Upper lobe of right lung (tissue), 1 donor: ENCODE measurements around the gene DBF4B. TPM values are rescaled to one million over a fixed set of nuclear protein-coding genes. Genes with fewer than 3 reads are reported as not detected.

Source experiments
- ATAC-seq: fragments of 200-7000 bp; cut with Tn5 transposase; one replicate; pipeline ENCODE4 v1.9.1; 2020; ENCODE audit warnings: mild to moderate bottlenecking, moderate library complexity
- DNase-seq: peaks from one replicate; pipeline ENCODE4 v3.0.0-alpha.2; 2020
- H3K27ac ChIP-seq: fragments of 200-600 bp; one replicate; pipeline ENCODE4 v1.8.0; 2022
- H3K27me3 ChIP-seq: fragments of 200-600 bp; one replicate; pipeline ENCODE4 v1.8.0; 2022; ENCODE audit warnings: mild to moderate bottlenecking
- H3K36me3 ChIP-seq: fragments of 200-600 bp; one replicate; pipeline ENCODE4 v1.8.0; 2022
- H3K4me1 ChIP-seq: fragments of 200-600 bp; one replicate; pipeline ENCODE4 v1.8.0; 2022
- H3K4me3 ChIP-seq: fragments of 200-600 bp; one replicate; pipeline ENCODE4 v1.8.0; 2022; ENCODE audit warnings: mild to moderate bottlenecking
- H3K9me3 ChIP-seq: fragments of 200-600 bp; one replicate; pipeline ENCODE4 v1.8.0; 2022
- intact Hi-C: fragments of 100-400 bp; cut with DNase I; formaldehyde crosslinking; loops from one replicate; pipeline ENCODE4 v1.11.0; 2022
- total RNA-seq: library from RNA; stranded (reverse); fragmentation: NEBNext Ultra II Directional; extraction: Animal tissue kit (Norgen Biotek cat#: 25700); gene quantifications from one replicate; pipeline ENCODE4 v1.2.1, GENCODE V29; 2021
- TF ChIP-seq, protein P1 (sequence below): fragments of 200-600 bp; IDR thresholded peaks from one replicate; pipeline ENCODE4 v1.8.0; 2022; ENCODE audit warnings: antibody characterized with exemption
- donor health status: DM: no; HTN: yes; CAD: no; lungs with severe emphysema.

DBF4B gene
- total RNA-seq, 1 donor from 2014 or later, result 4.5 TPM

DNA sequence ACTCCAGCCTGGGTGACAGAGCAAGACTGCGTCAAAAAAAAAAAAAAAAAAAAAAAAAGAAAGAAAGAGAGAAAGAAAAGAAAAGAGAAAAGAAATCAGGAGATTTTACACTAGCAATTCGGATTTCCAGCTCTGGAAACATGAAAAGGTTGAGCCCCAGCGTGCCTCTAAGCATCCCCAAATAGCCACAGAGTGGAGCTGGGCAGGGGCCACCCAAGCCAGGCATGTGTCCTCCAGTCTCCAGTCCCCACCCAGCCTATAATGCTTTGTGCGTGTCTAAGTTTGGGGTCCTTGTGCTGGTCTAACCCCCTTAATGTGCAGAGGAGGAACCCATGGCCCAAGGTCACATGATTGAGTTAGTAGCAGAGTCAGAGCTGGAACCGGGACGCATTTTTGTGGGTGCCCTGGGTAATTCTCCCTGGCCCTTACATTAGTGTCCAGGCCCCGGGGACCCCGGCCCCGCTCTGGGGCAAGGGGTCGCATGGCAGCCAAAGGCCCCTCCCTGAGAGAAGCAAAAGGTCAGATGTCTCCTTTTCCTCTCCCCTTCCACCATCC, 70.3 kb downstream of the DBF4B start:
- ATAC-seq (no peak), DNase-seq (no peak)
- Histone ChIP-seq H3K4me3 (peak overlapping the region; percentile 35), H3K4me1 (peaks cover 19% of the 10 kb centered on the region), H3K27ac (no peak overlapping the region), H3K27me3 (peaks cover 5% of the 10 kb centered on the region), H3K36me3 (no peaks in the 10 kb centered on the region), H3K9me3 (no peaks in the 10 kb centered on the region)
- TF ChIP-seq, protein P1, sequence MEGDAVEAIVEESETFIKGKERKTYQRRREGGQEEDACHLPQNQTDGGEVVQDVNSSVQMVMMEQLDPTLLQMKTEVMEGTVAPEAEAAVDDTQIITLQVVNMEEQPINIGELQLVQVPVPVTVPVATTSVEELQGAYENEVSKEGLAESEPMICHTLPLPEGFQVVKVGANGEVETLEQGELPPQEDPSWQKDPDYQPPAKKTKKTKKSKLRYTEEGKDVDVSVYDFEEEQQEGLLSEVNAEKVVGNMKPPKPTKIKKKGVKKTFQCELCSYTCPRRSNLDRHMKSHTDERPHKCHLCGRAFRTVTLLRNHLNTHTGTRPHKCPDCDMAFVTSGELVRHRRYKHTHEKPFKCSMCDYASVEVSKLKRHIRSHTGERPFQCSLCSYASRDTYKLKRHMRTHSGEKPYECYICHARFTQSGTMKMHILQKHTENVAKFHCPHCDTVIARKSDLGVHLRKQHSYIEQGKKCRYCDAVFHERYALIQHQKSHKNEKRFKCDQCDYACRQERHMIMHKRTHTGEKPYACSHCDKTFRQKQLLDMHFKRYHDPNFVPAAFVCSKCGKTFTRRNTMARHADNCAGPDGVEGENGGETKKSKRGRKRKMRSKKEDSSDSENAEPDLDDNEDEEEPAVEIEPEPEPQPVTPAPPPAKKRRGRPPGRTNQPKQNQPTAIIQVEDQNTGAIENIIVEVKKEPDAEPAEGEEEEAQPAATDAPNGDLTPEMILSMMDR, result no peak
- intact Hi-C loops, result loop anchor here (5.0 kb wide), 1 partner anchor 89 kb away; no protein-coding TSS in a partner anchor

DNA sequence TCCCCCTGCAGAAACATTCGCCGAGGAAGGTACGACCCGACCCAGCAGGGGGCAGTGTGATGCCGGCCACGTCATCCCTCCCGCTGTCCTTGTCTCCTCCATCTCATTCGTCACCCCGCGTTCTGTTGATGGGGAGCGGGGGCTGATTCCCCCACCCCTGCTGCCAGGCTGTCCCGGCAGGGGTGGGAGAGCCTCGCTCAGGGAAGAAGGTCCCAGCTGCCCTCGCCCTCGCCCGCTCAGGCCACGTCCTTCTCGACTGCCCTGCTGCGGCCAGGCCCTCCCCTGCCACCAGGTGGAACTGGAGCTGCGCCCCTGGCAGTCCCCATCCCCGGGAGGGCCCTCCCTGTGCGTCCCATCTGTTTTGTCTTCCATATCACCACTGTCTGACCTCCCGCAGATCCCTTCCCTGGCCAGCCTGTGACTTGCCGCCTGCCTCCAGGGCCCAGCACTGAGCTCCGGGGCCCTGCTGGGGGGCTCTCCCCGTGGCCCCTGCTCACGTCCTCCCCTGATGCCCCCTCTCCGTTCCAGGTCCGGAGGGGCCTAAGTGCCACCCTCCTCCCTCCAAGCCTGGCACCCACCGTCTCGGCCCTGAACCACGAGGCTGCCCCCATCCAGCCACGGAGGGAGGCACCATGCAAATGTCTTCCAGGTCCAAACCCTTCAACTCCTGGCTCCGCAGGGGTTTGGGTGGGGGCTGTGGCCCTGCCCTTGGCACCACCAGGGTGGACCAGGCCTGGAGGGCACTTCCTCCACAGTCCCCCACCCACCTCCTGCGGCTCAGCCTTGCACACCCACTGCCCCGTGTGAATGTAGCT, 71.0 kb downstream of the DBF4B start:
- TF ChIP-seq, protein P1, result peak; percentile 88
- Histone ChIP-seq H3K4me1 (peaks cover 19% of the 10 kb centered on the region), H3K27ac (no peak overlapping the region), H3K27me3 (peaks cover 5% of the 10 kb centered on the region), H3K4me3 (peak overlapping the region; percentile 35), H3K9me3 (no peaks in the 10 kb centered on the region), H3K36me3 (no peaks in the 10 kb centered on the region)
- DNase-seq (peak; percentile 87), ATAC-seq (peak; percentile 53)
- intact Hi-C loops, result loop anchor here (5.0 kb wide), 1 partner anchor 88 kb away; no protein-coding TSS in a partner anchor

DNA sequence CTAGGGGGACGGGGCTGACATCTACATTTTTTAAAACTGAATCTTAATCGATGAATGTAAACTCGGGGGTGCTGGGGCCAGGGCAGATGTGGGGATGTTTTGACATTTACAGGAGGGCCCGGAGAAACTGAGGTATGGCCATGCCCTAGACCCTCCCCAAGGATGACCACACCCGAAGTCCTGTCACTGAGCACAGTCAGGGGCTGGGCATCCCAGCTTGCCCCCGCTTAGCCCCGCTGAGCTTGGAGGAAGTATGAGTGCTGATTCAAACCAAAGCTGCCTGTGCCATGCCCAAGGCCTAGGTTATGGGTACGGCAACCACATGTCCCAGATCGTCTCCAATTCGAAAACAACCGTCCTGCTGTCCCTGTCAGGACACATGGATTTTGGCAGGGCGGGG, 71.7 kb downstream of the DBF4B start:
- H3K4me1 ChIP-seq, result peaks cover 16% of the 10 kb centered on the region
- H3K27me3 ChIP-seq, result peaks cover 5% of the 10 kb centered on the region
- no peaks in the 10 kb centered on the region for H3K9me3 ChIP-seq
- DNase-seq (no peak), ATAC-seq (no peak)
- H3K4me3 ChIP-seq, result no peak overlapping the region
- no peaks in the 10 kb centered on the region for H3K36me3 ChIP-seq
- H3K27ac ChIP-seq, result no peak overlapping the region
- intact Hi-C loops, result no loop called here
- TF ChIP-seq, protein P1, result no peak

DNA sequence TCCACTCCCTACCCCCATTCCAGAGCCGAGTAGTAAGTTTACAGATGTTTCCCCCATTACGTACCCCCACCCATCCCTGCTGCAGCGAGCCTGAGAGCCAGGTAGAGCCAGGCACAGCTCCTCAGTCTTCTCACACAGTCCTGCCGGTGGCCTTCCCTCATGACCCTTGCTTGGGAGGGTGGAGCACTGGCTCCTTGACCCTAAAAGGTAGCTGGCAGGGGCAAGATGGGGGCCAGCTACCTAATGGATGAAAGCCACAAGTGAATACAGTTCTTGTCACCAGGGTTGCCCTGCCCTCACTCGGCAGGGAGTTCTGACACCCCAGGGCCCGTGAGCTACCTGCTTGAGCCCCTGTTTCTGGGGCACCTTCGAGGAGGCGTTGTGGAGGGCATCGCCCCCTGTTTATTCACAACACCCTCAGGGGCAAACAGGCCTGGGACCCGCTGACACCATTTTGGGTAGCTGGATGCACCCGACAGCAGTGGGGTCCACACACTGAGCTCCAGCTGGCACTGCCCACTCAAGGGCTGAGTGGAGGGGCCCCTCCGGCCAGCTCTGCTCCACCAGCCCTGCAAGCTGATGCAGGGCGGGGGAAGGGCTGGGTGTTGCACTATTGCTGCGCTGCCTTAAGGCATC, 72.5 kb downstream of the DBF4B start:
- H3K27me3 ChIP-seq, result peaks cover 5% of the 10 kb centered on the region
- no peaks in the 10 kb centered on the region for H3K9me3 ChIP-seq
- intact Hi-C loops, result no loop called here
- TF ChIP-seq, protein P1, result no peak
- no peak overlapping the region for H3K27ac ChIP-seq
- peak; percentile 43 for DNase-seq
- H3K4me1 ChIP-seq, result peaks cover 16% of the 10 kb centered on the region
- ATAC-seq, result no peak
- no peak overlapping the region for H3K4me3 ChIP-seq
- no peaks in the 10 kb centered on the region for H3K36me3 ChIP-seq

DNA sequence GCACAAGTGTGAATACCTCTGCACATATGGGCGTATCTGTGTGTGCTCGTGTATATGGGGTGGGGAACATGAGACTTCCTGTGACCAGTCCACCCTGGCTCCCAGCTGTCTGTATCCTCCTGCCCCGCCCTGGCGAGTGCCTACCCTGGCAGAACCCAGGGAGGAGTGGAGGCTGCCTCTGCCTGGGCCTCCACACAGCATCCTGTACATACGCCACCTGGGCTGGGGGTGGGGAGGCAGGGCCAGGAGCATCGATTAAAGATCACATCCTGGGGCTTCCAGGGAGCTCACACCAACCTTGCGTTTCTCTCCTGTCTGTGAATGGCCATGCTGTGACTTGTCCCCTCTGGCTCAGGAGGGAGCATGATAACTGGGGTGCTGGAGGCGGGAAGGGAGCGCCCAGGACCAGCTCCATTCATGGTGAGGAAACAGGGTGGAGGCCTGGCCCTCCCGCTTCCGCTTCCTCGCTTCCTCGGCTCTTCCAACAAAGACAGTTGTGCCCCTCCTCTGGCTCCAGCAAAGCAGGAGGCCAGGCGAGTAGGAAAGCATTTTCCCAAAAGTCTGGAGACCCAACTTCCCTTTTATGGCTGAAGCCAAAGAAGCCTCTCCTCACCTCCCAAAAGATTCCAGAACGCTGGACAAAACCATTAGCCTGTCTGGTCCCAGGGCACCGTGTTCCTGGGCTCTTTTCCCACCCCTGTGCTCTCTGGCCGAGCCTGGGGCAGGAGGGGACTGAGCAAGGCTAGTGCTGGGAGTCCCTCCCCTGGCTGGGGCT, 73.3 kb downstream of the DBF4B start:
- Histone ChIP-seq H3K36me3 (no peaks in the 10 kb centered on the region), H3K4me1 (peaks cover 23% of the 10 kb centered on the region), H3K27me3 (peaks cover 5% of the 10 kb centered on the region), H3K4me3 (no peak overlapping the region), H3K27ac (peak overlapping the region; percentile 73), H3K9me3 (no peaks in the 10 kb centered on the region)
- DNase-seq (peak; percentile 65), ATAC-seq (peak; percentile 24)
- intact Hi-C loops, result no loop called here
- TF ChIP-seq, protein P1, result no peak
